ENCODE data around the gene FXYD2.
"Not testable (repeated sequence)": the region's sequence is repeated elsewhere in the genome, so short reads cannot be mapped to it uniquely, and the experiment has no call there.

FXYD2 gene

DNA sequence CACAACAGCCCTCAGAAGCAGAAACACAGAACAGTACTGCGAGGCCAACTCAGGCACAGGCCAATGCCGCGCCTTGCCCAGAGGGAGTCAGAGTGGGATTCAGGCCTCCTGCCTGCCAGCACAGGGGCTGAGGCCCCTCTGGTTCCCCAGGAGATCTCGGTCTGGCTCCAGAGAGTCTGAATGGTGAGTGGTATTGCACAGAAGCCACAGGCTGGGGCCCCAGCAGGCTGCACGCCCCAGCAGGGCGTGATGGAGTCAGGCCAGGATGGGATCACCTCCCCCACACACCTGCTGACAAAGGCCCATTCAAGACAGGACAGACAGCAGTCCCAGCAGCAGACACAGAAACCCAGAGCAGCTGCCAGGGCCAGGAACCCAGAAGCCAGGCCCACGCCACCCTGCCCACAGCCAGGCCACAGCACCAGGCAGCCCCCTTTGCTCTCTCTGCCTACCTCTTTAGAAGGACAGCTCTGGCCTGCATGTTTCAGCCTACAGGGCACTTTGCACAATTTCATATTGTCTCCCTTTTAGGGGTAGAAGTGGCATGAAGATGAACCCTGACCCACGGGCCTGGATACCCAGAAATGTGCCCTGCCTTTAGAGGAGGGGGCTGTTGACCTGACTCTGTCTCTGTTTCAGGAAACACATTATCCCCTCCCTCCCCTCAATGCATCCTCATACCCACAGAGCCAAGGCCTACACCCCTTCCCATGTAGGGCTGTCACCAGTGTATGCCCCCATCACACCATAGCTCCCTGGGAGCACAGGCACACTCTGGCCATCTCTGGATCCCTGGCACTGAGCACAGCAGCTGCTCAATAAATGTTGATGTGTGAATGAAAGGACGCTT, 45.8 kb upstream of the FXYD2 start:
- H3K4me3 ChIP-seq (ENCODE audit: low read depth, low read length): no peak overlapping the region
- no peak for TF ChIP-seq CTCF (IDR thresholded peaks at IDR 0.05; ENCODE audit: borderline replicate concordance, insufficient read depth, low read depth, low read length)

DNA sequence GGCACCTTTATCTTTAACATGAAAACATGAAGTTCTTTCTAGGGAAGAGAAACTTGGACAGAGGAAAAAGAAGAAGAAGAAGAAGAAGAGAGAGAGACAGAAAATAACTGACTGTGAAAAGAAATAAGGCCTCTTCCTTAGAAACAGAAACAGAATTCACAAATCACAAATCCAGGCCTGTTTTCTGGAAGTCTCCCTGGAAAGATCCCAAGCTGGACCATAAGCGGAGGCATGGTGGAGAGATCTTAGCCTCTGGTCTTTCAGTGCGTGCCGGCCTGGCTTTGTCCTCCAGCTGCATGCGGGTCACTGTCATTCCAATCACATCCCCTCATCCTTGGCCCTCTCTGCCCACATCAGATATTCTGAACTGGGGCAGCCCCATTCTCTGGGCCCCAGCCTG, 45.1 kb upstream of the FXYD2 start:
- TF ChIP-seq CTCF (IDR thresholded peaks at IDR 0.05; ENCODE audit: borderline replicate concordance, insufficient read depth, low read depth, low read length): no peak
- no peak overlapping the region for H3K4me3 ChIP-seq (ENCODE audit: low read depth, low read length)

GRCh38 chr11:117868815-117869561, 44.4 kb upstream of the FXYD2 start:
- H3K4me3 ChIP-seq (ENCODE audit: low read depth, low read length): no peak overlapping the region
- no peak for TF ChIP-seq CTCF (IDR thresholded peaks at IDR 0.05; ENCODE audit: borderline replicate concordance, insufficient read depth, low read depth, low read length)

GRCh38 chr11:117868088-117868487, 43.5 kb upstream of the FXYD2 start:
- no peak for TF ChIP-seq CTCF (IDR thresholded peaks at IDR 0.05; ENCODE audit: borderline replicate concordance, insufficient read depth, low read depth, low read length)
- no peak overlapping the region for H3K4me3 ChIP-seq (ENCODE audit: low read depth, low read length)

DNA sequence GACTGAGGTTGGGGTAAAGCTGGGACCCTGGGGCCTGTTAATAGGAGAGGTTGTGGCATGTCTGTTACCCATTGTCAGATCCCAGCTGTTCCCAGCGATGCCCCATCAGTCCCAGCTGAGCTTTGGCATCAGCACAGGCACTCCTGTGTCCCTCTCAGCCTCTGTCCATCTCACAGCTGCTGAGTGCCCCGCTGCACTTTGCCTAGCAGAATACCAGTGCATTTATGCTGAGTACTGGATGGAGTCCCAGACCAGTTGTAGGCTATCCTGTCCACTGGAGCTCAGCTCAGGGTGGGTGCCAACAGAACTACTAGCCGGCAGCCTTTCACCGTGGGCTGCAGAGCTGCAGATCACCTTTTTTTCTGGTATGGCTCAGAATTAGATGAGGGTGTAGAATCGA, 42.0 kb upstream of the FXYD2 start:
- TF ChIP-seq CTCF (IDR thresholded peaks at IDR 0.05; ENCODE audit: borderline replicate concordance, insufficient read depth, low read depth, low read length): no peak
- no peak overlapping the region for H3K4me3 ChIP-seq (ENCODE audit: low read depth, low read length)

DNA sequence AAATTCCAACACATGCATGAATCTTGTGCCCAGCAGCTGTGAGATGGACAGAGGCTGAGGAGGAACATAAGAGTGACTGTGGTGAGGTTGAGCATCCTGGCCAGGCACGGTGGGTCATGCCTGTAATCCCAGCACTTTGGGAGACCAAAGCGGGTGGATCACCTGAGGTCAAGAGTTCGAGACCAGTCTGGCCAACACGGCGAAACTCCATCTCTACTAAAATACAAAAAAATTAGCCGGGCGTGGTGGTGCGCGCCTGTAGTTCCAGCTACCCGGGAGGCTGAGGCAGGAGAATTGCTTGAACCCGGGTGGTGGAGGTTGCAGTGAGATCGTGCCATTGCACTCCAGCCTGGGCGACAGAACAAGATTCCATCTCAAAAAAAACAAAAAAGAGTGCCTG, 41.0 kb upstream of the FXYD2 start:
- not testable (repeated sequence) for H3K4me3 ChIP-seq (ENCODE audit: low read depth, low read length)

- no peak overlapping the region for H3K4me3 ChIP-seq (ENCODE audit: low read depth, low read length)
- no peak for TF ChIP-seq CTCF (IDR thresholded peaks at IDR 0.05; ENCODE audit: borderline replicate concordance, insufficient read depth, low read depth, low read length)
Observed at GRCh38 chr11:117863383-117863782, 38.8 kb upstream of the FXYD2 start.
